ENCODE measurements around the gene TTC28.

- TF ChIP-seq ZBTB33 (IDR thresholded peaks at IDR 0.05) = no peak
- TF ChIP-seq YY1 (IDR thresholded peaks at IDR 0.05; ENCODE audit: low read depth, low read length) = no peak
- no peak for TF ChIP-seq MAX (IDR thresholded peaks at IDR 0.05; ENCODE audit: low read depth, low read length)
Measured at GRCh38 chr22:28728621-28729313, 49.1 kb upstream of the TTC28 start.

Measured in GM12878 (cell line).